HG03575 (cell line): ENCODE measurements around the gene INSM1.

Source experiments
- ATAC-seq: cut with Tn5 transposase; IDR thresholded peaks from one replicate; pipeline ENCODE4 v1.9.1; 2021; ENCODE audit not compliant: unreplicated experiment, insufficient number of reproducible peaks, low FRiP score; ENCODE audit errors: extremely low read depth

The INSM1 gene

DNA sequence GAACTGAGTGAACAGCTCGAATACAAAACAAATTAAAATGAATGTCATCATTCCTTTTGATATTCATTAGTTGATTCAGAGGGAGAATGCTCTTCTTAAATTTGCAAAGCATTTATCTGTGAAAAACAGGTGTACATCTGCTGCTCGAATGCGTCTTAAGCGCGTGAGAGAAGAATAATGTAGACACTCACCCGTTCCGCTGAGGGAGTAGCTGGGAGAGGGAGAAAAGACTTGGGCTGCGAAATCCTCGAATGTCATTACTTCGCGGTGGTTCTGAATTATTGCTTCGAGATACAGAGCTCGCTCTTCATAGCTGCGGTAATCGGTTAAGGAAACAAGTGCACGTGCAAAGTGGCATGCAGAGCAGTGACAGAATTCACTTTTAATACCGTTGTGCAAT lies 43.9 kb downstream of the INSM1 start:
- ATAC-seq: no peak

DNA sequence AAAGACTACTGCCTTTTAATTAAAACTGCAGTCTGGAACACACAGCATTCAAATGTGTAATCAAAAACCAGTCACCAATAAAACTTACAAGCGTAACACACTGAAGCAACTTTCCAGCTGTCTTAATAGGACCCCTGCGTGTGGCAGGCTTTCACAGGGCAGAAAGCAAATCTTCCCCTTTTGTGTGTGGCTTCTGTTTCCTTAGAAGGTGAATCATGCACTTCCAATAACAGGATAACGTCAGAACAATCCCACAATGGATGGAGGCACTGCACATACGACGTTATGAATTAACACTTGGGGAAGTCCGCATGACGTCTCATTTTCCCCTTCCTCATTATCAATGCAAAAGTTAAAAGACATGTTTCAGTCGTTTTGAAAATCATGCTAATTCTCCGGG lies 44.8 kb downstream of the INSM1 start:
- no peak for ATAC-seq

DNA sequence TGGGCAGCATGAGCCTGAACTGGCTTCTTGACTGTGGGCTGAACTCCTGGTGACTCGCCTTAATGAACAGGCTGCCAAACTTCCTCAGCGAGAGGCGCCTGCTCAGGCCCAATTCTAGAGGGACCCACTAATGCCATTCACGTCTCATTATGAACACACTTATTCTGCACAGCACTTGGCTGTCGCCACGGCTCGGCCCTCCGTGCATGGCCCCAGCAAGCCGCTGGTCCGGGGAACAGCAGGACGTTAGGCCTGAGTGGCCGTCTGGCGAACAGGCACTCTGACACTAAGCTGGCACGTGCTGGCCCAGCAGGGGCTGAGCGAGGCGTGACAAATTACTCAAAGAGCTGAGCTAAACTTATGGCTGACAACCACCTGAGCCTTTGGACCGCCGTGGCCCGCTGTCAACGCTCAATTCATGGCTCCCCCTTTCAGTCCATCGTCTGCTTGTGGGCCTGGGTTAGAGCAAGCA lies 45.9 kb downstream of the INSM1 start:
- no peak for ATAC-seq

DNA sequence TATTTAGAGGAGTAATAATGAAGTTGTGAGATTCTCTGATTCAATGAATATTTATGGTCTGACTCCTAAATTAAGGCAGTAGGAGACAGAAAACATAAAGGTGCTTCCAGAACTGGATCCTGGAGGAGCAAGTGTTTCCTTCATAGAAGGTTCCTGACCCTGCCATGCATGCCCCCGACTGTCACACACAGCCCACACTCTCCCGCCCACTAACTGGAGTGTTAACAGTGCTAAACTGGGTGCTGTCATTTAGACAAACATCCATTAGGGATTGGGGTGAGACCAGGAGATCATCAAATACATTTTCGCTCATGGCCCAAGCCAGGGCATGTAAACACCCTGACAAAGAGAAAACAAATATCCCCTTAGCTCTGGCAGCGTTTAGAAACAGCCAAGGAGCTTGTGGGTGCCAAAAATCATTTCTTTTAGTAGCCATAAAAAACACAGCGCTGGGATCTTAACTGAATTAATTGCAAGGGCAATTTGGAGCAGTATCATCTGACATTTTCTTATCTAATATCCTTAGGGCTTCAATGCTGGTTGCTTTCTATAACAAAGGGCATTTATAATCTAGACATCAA lies 46.8 kb downstream of the INSM1 start:
- ATAC-seq: no peak

DNA sequence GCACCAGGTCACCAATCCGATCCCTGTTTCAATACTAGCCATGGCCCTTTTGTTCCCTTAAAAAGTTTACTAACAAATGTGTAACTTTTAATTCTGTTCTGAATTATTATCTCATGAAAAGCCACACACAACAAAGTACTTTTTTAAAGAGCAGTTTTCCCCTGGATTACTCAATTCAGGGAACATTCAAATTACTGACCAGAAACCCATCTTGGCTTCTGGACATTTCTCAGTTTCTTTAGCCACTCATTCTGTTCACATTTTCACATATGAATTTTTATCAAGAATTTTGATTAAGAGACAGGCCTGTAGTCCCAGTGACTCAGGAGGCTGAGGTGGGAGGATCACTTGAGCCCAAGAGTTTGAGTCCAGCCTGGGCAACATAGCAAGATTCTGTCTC lies 47.4 kb downstream of the INSM1 start:
- no peak for ATAC-seq

DNA sequence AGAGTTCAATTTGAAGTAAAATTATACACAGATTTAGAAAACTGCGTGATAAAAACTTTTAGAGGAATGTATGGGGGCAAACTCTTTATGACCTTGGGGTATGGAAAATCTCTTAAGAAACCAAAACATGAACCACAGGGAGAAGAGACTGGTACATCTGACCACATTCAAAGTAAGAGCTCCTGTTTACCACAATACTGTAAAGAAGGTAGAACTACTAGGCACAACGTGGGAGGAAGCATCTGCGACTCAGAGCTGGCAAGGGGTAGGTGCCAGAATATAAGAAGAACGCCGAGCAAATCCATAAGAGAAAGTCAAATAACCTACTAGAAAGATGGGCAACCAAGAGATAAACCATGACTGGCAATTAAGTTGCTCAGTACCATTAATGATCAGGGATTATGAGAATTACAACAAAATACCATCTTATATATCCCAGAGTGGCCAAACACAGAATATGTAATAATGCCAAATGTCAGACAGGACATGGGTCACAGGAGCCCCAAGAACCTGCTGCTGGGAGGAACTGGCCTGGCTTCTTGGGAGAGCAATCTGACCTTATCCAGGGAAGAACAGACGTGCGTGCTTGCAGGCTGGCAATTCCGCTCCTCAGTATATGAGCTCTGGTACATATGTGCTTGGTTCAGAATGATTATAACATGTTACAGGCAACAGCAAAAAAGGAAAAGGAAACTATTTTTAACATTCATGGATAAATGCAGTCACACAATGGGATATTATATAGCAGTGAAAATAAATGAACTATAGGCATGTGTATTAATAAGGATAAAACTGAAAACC lies 50.2 kb downstream of the INSM1 start:
- no peak for ATAC-seq
